GM21825 (cell line): Measurements from ENCODE around the gene SERINC2.
"Not testable (repeated sequence)": the region's sequence is repeated elsewhere in the genome, so short reads cannot be mapped to it uniquely, and the experiment has no call there.

ENCODE experiments used
- ATAC-seq: cut with Tn5 transposase; IDR thresholded peaks from one replicate; pipeline ENCODE4 v1.9.1; 2021; ENCODE audit warnings: mild to moderate bottlenecking, moderate library complexity; ENCODE audit not compliant: unreplicated experiment

The SERINC2 gene

DNA sequence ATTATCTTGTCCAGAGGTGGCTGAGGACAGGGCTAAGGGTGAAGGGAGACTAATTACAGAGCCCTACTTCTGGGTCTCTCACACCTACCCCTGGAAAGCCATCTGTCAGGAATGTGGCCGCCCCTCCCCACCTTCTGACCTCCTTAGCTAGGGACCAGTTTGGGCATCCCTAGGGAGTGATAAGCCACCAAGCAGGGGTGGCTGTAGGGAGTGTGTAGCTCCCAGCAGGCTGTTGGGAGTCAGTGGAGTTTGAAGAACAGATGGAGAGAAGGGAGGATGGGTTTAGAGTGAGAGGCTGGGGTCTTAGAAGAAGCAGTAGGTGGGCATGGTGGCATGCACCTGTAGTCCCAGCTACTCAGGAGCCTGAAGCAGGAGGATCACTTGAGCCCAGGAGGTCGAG, 808 bp upstream of the SERINC2 start:
- ATAC-seq: no peak

DNA sequence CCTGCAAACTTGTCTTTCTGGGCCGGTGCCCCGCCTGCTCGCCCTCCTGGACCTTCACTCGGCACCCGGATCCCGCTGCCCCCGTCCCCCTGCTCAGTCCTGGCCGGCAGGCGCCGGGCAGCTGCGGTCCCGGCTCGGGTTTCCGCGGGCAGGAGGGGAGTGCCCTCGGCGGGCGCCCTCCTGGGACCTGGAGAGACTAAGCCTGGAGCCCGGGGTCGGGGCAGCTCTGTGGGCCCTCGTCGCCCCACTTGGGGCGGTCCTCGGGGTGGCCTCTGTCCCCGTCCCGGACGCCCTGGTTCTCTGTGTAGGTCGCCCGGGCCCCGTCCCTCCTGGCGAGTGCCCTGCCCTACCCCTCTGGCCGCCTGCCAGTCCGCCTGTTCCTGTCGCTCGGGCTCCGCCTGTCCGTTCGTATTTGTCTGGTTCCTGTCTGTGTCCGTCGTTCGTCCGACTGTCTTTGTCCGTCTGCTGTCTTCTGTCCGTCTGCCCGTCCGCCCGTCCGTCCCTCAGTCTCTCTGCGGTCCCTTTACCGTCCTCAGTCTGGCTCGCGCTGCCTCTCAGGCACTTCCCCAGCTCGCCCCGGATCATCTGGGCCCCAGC, 490 bp downstream of the SERINC2 start:
- no peak for ATAC-seq

DNA sequence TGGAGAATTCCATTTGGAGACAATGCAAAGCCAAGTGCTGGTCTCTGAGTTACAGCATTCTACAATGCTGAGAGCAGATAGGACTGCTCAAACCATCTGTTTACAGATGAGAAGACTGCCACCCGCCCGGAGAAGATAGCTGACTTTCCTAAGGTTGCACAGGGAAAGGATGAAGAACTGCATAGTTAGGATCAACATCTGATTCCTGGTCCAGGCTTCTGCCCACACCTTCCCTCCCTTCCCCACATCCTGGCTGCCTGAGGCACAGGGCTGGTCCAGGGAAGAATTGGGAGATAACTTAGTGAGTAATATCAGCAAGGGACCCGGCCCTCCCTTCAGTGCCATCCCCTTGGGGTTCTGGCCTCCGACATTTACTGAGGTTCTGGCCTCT, 2.0 kb downstream of the SERINC2 start:
- no peak for ATAC-seq

DNA sequence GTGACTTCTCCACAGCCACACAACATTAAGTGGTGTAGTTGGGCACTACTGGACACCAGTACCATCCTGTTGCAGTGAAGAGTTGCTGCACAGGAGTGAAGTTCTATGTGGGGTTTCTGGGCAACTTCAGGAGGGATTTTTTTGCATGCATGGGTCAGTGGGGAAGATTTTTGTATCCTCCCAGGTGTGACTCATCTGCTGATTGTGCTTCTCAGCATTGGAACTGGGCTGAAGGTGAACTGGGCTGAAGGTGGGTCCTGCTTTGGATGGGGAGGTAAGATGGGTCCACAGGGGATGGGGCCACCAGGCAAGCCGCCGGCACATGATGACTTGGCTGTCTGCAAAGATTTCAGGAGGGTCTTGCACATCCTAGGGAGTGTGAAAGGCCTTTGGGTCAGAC, 2.6 kb downstream of the SERINC2 start:
- ATAC-seq: no peak

DNA sequence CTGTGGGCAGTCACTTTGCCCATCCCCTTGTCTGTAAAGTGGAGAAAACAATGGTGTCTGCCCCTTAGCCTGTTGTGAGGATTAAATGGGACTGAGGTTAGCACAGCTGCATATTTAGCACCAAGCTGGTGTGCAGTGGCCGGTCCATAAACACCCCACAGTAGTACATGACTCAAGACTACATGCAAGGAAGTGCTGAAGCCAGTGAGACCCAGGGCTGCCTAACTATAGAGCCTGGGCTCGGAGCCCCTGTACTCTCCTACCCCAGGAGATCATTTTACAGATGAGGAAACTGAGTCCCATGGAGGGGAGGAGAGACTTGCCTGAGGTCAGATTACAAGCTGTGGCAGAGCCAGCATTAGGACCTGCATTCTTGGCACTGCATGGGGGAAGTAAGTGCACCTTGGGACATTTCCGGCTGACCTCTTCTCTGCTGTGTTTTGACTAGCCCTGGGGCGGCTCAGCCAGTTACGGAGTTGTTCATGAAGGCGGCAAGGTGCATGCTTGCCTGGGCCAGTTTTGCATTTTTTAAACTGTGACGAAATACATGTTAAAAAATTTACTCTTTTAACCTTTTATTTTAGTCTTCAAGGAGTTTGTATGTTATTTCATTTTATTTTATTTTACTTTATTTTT, 3.2 kb downstream of the SERINC2 start:
- no peak for ATAC-seq

DNA sequence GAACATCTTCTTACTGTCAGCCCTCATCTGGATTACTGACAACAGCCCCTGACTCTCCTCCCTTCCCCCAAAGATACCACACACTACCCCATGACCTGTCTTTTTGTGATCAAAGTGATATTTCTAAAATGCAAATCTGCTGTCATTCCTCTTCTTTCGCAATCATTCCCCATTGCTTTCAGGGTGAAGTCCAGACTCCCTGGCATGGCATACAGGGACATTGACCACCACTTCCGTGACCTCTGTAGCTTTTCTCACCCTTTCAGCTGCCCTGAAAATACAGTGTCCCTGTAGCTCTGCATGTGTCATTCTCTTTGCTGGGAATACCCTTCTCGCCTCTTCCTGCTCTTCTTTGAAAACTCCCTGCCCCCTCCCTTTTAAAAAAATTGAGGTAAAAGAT, 4.1 kb downstream of the SERINC2 start:
- no peak for ATAC-seq

DNA sequence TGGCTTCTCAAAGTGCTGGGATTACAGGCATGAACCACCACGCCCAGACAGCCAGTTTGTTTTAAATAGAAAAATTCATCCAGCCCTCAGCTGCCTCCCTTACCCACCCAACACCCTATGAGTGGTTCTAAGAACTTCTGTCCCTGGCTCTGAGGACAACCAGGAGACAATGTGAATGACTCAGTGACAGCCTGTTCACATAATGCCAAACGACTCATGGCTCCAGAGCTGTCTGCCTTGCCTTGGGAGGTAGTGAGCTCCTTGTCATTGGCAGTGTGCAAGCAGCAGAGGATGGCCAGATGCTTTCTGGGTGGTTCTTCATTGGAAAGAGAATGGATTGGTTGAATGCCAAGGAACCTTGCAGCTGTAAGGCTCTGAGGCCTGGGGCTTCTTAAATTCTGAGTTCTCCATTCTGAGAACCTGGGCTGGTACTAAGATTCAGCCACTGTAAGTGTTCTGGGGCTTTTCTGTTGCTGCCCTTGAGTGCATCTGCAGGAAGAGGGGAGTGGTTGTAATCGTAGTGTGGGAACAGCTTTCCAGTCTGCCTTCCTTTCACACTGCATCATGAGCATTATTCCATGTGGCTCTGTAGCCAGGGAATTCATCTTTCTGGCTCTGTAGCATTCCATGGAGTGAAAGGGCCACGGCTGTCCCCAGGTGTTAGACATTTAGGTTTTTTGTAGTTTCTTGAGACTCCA, 5.8 kb downstream of the SERINC2 start:
- no peak for ATAC-seq

DNA sequence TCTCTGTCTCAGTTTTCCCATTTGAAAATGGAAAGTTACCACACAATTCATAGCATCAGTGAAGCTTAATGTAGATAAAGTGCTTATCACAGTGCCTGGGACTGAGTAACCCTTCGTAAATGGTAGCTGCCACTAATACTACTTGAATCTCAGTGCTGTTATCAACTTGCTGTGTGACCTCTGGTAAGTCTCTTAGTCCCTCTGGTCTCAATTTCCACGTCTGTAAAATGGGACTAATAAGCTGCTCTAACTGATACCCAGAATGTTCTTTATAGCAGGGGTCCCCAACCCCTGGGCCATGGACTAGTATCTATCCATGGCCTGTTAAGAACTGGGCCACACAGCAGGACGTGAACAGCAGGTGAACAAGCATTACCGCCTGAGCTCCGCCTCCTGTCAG, 7.7 kb downstream of the SERINC2 start:
- no peak for ATAC-seq

DNA sequence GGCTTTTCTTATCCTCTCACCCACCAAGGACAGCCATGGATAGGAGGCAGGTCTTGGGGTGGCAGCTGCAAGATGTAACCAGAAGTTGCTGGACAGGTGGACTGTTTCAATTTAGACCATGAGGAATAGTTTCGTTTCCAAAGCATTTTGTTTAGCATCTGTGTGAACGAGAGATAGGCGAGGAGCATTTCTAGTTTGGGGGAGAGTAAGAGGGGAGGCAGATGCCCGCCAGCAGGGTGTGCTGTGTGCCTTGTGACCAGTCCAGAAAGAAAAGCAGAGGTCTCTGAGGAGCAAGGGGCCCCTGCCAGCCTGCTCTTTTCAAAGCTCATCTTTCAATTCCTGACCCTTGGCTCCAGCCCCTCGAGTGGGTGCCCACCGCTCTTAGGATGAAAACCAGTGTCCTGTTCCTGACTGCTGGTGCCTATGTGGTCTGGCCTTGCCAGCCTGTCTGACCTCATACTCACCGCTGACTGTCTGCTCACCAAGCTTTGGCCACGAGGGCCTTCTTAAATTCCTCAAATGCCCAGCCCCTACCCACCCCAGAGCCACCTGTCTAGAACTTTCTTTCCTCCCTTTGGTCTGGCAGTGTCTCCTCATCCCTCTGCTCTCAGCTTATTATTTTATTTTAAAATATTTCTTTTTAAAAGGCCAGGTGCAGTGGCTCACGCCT, 8.5 kb downstream of the SERINC2 start:
- ATAC-seq: no peak

DNA sequence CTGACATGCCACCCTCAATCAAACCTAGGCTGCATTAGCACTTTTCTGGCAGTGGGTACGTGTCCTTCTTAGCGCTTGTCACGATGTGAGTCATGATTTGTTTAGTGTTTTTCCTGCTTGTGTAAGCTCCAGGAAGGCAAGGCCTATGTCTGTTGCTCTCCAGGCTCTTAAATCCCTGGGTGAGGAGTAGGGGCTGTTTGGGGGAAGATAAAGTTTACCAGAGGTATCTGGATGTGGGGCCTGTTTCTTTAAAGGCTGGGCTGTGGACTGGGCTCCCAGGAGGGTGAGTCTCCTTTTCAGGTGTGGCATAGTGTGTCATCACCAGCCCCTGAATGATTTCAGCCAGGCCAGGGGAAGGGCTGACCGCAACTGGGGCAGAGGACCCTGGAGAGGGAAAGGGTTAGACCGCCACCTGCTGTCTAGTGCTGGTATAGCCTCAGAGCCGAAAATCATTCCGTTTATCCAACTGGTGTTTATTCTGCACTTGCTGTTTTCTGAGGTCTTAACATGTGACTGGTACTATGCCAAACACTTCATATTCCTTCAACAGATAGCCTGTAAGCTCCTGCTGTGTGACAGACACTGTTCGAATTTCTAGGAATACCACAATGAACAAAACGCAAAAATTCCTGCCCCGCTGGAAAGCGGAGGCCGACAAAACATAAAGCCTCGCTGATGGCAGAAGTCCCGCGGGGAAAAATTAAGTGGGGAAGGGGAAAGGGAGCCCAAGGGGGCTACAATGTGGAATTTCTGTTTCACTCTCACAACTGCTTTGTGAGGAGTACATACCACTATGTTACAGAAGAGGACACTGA, 9.7 kb downstream of the SERINC2 start:
- ATAC-seq: peak; percentile 39

DNA sequence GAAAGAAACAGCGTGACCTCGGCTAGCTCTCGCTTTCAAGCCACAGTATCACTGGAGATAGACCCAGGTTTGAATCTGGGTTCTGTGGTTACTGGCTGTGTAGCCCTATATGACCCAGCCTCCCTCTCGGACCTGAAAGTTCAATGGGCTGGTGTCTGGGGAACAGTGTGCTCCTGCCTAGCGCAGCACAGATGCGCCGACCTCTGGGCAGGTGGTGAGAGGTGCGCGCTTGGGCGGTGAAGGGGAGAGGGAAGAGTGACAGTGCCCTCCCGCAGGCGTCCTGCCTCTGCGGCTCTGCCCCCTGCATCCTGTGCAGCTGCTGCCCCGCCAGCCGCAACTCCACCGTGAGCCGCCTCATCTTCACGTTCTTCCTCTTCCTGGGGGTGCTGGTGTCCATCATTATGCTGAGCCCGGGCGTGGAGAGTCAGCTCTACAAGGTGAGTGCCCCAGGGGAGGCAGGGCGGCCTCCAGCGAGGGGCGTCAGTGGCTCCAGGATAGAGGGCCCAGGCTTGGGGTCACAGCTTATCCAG, 10.5 kb downstream of the SERINC2 start:
- peak; percentile 80 for ATAC-seq

DNA sequence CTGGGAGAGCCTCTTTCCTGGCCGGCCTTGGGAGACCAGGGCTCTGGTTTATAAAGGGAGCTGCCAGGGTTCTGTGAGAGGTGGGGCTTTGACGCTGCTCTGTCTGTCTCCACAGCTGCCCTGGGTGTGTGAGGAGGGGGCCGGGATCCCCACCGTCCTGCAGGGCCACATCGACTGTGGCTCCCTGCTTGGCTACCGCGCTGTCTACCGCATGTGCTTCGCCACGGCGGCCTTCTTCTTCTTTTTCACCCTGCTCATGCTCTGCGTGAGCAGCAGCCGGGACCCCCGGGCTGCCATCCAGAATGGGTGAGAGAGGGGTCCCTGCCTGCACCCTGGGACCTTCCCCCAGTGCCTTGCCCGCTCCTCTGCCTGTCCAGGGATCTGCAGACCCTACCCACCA, 11.6 kb downstream of the SERINC2 start:
- ATAC-seq: no peak

DNA sequence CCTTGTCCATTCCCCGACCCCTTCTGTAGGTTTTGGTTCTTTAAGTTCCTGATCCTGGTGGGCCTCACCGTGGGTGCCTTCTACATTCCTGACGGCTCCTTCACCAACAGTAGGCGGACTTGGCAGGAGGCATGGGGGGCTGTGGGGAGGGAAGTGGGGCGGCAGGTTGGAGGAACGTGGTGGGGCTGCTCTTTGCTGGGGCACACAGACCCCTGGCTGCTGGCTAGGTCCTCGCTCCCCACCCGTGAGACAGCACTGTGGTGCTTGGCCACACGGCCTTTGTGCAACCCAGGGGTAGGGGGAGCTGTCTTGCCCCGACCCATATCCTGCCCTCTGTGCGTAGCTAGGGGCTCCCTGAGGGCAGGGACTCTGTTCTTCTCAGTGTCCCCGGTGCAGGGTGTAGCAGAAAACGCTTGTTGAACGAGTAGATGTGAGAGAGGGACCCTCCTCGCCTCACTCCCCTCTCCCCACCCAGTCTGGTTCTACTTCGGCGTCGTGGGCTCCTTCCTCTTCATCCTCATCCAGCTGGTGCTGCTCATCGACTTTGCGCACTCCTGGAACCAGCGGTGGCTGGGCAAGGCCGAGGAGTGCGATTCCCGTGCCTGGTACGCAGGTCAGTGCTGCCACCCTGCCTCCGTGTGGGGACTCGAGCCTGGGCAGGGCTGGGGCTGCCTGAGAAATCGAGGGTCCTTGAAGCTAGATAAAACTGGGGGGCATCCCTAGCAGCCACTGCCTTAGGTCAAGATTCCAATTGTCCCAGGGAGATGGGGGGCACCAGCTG, 12.5 kb downstream of the SERINC2 start:
- ATAC-seq: no peak

DNA sequence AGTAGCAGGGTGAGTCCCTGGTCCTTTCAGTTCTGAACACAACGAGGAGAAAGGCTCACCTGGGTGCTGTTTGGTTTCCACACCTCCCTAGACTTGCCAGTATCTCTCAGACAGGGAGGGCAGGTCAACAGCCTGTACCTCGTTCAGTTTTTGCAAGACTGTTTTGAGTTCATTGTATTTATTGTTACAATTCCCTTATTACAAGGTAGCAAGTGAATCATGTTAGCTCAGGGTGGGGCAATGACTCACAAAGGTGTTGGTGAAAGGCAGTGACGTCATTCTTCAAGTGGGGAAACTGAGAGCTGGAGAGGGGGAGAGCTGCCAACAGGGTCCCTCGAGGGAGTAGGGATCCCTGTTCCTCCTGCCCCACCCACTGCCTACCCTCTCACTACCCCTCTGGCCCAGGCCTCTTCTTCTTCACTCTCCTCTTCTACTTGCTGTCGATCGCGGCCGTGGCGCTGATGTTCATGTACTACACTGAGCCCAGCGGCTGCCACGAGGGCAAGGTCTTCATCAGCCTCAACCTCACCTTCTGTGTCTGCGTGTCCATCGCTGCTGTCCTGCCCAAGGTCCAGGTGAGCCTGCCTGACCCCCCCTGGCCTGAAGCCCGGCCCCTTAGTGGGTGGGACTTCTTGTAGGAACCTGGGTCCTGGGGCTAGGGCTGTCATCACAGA, 13.4 kb downstream of the SERINC2 start:
- ATAC-seq: no peak

DNA sequence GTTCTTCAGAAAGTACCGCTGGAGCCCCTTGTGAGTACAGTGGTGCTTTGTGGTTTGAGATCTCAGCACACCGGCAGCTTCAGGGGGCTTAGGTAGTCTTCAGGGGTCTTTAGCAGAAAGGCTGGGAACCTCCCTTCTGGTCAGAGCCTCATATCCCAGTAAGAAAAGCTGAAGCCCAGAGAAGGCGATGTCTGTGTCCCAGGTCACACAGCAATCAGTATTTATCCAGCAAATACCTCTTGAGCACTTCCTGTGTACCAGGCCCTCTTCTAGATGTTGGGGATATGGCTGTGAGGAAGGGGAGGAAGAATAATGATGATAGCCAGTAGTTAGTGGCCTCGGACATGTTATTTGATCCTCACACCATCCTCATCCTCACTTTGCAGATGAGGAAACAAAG, 14.3 kb downstream of the SERINC2 start:
- no peak for ATAC-seq

DNA sequence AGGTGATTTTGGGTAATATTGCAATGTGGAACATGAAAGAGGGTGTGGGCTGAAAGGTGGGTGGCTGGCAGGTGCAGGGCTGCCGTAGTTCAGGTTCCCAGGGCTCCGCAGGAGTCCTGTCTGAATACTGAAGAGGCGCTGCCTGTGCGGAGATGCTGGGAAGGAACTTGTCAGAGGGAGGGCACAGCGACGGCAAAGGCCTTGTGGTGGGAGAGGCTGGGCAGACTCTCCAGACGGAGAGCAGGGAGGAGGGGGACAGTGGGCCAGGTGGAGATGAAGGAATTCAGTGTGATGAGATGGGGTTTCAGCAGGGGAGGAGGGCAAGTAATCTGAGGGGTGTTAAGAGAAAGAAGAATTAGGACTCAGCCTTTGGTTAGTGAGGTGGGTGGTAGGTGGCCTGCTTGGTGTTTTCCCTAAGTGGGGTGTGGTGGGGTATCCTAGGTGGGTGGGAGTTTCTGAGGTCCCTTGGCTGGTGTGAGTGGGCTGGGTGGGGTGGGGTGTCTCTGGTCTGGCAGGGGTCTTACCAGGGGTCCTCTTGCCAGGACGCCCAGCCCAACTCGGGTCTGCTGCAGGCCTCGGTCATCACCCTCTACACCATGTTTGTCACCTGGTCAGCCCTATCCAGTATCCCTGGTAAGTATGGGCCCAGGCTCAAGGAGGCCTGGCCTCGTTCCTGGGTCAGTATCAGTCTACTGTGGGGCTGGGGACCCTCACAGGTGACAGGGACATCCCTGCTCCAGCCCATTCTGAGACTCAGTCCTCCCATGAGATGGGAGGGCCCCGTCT, 15.6 kb downstream of the SERINC2 start:
- ATAC-seq: no peak

DNA sequence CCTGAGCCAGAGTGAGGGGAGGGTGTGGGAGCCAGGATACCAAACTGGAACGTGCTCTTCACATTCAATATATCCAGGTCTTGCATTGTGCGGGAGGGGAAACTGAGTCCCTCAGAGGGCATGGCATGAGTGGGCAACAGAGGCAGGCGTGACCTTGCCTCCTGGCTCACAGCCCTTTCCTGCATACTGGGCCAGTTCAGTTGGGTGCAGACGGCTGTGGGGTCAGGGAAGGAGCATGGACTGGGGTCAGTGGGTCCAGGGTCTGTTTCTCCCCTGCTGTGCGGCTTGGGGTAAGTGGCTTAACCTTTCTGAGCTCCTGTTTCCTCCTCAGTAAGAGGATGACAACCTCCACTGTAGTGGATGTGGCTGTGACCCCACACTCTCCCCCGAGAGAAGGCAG, 16.6 kb downstream of the SERINC2 start:
- no peak for ATAC-seq

DNA sequence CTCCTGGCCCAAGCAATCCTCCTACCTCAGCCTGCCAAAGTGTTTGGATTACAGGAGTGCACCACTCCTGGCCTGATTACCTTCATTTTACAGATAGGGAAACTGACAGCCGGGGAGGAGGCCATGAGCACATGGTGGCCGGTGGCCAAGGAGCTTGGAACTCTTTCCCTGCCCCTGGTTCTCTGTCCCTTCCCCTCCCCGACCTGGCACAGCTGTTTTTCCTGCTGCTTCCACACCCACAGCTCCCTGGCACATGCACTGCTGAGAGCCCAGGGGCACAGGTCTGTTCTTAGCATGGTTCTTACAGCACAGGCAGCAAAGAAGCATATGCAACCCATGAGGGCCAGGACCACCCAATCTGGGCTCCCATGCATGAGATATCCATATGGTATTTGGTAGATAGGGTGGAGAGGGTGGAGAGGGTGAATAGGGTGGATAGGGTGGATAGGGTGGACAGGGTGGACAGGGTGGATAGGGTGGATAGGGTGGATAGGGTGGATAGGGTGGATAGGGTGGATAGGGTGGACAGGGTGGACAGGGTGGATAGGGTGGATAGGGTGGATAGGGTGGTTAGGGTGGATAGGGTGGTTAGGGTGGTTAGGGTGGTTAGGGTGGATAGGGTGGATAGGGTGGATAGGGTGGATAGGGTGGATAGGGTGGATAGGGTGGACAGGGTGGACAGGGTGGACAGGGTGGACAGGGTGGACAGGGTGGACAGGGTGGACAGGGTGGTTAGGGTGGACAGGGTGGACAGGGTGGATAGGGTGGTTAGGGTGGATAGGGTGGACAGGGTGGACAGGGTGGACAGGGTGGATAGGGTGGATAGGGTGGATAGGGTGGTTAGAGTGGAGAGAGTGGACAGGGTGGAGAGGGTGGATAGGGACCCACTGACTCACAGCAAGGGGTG, 18.6 kb downstream of the SERINC2 start:
- ATAC-seq: not testable (repeated sequence)
